HG03135 (cell line): ENCODE results near the gene AATK.
"Not testable (repeated sequence)": the region's sequence is repeated elsewhere in the genome, so short reads cannot be mapped to it uniquely, and the experiment has no call there.

Source experiments
- ATAC-seq: cut with Tn5 transposase; IDR thresholded peaks from one replicate; pipeline ENCODE4 v1.9.1; 2021; ENCODE audit warnings: mild to moderate bottlenecking, moderate library complexity; ENCODE audit not compliant: unreplicated experiment

Gene AATK

DNA sequence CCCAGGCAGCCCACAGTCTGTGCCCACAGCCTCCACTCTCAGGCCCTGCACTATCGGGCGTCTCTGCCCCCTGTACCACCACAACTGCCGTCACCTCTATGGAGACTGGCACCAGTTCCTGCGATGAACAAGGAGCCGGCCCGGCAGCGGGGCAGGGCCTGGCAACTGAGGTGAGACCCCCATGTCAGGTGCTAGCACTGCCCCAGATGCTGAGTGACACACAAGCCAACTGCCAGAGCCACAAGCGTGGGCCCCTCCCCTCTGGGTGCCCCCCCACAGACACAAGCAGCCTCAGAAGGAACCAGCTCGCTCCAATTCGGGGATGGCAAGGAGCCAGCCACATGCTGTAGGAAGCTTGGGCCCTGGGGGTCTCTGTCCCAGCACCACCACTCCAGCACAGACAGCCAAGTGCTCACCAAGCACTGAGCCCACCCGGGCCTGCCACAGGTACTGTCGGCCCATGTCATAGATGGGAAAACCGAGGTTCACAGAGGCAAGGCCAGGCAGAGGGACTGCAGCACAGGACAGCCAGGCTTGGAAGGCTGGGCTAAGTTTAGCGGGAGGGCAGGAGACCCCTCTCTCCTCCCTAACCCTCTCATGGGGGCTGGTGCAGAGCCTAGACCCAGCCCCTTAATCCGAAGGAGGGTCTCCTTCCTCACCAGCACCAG lies 2.2 kb downstream of the AATK start:
- no peak for ATAC-seq

DNA sequence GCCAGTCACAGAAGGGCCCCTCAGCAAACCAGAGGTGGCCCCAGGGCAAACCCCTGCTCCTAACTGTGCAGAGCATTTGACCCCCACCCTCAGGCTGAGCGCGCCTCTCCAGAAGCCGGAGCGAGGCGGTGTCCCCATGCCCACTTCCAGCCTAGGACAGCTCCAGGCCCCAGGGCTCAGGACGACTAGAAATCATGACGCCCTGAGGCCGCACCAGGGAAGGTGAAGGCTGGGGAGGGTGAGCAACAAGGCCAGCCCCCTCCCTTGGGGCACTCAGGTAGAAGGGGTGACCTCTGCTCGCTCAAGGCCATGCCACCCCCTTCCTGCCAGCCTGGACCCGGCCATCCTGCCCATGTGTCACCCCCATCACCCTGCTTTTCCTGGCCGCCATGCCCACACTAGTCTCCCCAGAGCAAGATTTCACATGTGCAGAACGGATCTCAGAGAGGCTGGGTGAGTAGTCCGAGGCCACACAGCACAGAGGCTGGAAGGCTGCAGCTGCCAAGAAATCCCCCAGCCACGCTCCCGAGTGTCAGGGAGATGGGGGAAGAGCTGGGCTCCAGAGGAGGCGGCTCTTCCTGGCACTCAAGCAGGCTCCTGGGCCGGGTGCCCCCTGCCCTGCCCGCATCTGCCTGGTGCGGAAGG lies 2.8 kb downstream of the AATK start:
- ATAC-seq, result no peak

DNA sequence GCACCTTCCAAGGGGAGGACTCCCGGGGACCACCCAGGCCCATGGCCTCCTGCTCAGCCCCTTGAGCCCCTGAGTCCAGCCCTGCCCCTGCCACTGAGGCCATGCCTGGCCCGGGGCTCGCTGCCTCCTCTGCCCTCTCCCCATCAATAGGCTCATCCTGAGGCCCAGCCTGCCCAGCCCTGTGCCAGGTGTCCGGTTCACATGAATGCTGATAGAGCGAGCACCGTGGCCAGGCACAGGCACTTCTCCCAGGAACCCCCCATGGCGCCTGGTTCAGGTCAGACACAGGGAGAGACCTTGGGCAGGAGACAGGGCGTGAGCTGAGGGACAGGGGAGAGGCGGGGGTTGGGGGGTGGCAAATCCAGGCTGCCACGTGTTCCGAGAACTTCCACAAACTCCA lies 3.5 kb downstream of the AATK start:
- ATAC-seq, result no peak

DNA sequence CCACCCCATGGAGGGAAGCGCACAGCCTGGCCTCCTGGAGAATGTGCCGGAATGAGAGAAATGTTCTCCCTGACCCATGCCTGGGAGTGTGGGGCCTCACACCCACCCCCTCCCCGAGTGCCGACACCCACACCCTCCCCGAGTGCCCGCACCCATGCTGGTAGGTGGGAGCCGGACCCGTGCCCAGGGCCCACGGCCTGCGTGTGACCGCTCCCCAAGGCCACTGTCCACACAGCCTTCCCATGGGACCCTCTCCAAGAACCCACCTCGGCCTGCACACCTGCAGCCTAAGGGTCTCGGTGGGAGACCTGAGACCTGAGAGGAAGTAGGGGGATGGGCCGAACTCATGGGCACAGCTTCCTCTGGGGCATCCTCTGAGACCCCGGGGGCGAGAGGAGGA lies 4.0 kb downstream of the AATK start:
- ATAC-seq, result no peak

DNA sequence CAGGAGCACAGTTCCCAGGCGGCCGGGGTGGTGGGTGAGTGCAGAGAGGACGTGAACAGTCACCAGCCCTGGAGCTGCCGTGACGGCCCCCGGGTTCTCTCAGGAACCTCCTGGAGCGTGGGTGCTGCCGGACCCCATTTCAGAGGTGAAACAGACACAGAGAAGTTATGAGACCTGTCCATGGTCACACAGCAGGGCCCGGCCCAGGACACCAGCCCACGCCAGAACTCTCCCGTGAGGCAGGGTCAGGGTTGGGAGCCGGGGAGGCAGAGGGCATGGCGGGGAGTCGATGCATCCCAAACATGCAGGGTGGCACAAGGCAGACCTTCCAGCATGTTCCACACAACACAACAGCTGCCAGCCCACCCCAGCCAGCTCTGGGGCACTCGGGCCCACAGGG lies 4.5 kb downstream of the AATK start:
- ATAC-seq, result no peak

DNA sequence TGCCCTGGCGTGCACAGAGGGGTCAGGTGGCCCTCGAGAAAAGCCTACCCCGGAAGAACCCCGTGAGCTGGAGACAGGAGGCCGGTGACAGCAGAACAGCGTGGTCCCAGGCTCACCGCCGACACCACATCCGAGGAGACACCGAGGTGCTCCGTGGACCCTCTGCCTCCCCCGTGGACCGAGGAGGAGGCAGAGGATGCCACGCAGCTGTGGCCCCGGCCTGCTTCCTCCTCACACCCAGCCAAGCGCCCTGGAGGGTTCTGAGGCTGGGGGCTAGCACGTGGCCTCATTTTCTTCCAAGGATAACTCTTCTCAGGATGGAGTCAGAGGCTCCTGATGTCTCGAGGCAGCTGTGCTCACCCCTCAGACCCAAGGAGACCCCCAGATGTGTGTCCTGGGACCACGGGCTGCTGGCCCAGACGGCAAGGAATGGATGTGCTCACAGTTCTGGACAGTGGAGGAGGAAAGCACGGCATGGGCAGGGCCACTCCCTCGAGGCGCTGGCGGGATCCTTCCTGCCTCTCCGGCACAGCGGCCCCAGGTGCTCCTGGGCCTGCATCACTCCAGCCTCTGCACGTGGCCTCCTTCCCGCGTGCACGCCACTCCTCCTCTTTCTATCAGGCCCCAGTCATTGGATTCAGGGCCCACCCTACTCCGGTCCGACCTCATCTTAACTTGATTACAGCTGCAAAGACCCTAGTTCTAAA lies 5.1 kb downstream of the AATK start:
- no peak for ATAC-seq

DNA sequence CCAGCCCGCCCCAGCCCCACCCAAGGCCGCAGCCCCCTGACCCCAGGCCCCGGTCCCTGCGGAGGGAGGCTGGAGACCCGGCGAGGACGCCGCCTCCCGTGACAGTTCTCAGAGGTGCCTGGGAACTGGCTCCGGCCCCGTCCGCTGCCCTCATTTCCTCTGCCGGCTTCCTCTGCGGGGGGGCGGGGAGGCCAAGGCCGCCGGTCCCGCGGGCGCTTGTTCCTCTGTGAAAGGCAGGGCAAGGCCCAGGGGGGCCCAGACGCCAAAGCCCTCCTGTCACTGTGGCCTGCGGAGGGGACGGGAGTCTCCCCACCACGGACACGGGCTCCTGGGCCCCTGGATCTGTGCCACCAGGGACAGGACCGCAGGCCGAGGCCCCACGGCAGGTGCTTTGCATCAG lies 5.7 kb downstream of the AATK start:
- no peak for ATAC-seq

DNA sequence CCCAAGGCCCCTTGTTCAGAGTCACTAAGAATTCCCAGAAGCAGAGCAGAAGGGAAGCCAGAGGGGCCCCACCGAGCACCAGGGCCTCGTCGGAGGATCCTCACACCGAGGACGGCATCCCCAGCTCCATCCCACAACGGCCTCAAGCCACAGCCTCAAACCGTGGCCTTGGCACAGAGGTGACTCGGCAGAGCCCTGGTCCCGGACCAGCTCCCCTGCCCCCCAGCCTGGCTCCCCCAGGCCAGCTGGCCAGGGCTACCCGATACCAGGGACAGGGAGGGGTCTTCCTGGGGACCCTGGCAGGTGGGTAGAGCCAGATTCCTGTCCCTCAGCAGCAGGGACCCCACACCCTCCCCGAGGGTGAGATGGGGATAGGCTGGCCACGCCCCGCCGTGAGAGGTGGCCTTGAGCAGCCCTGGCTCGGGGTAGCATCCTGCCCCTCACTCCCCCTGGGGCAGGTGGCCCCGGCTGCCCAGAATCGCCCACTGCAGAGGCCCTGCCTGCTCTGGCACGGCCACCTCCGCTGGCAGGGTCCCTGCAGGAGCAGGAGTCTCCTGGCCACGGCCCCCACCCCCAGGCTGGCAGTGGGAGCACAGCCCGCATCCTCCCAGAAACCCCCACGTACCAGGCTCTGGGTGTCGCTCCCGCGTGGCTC lies 6.3 kb downstream of the AATK start:
- no peak for ATAC-seq

DNA sequence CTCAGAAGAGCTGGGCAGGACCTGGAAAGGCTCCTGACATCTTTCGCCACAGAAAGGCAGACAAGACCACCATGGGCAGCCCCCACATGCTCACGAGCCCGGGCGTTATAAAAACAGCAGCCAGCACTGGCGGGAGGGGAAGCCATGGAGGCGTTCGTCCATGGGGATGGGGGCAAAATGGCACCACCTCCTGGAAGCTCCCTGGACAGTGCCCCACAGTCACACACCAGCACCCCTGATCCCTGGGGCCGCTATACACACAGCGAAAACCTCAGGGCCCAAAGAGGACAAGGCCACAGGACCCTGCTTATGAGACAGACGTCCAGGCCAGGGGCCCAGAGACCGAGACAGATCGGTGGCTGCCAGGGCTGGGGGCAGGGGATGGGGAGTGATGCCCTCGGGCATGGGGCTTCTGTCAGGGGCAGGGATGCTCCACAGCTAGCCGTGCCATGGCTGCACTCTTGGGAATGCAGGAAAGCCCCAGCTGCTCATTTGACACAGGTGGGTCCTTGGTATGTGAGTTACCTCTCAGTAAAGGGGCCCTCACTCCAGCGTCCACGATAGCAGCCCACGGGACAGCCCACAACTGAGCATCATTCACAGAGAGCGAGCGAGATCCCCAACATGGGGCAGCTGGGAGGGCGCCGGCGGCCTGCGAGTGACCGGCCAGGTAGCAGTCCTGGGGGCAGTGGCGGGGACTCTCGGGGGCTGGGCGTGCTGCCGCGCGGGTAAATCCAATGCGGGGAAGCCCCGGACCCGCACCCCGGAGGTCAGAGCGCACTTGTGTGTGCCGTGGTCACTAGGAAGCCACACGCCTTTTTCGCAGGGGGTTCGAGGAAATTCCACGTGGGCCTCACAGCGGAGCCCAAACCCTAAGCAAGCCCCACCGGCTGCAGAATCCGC lies 7.1 kb downstream of the AATK start:
- no peak for ATAC-seq

DNA sequence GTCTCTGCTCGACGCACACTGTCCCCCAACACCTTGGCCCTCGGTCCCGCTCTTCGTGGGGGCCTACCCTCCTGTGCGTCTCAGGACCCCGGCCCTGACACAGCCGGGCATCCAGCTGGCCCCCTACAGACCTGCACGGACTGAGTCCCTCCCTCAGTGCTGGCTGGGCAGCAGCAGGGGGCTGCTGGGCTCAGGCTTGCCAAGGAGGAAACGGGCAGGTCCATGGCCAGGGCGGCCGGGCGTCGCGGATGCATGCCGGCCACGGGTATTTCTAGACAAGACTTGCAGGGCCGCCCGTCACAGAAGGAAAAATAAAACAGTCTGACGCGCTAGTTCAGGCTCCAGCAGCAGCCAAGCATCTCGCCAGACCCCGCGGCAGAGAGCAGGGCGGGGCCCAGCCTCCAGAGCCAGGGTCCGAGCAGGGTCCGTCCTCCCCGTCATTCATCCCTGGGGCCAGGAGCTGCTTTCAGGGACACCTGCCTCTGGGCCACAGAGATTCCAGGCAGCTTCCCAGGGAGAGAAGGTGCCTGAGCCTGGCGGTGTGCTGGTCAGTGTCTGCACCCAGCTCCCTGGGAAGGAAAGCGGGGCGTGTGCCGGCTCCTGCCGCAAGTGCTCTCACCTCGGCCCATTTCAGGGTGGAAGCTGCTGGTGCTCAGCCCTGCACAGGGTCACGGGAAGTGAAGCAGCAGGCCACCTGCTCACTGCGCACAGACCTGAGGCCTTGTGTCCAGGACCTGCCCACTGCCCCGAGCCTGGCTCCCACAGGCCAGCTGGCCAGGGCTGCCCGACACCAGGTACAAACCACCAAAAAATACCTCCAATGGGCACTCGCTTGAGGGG lies 8.0 kb downstream of the AATK start:
- ATAC-seq, result no peak

DNA sequence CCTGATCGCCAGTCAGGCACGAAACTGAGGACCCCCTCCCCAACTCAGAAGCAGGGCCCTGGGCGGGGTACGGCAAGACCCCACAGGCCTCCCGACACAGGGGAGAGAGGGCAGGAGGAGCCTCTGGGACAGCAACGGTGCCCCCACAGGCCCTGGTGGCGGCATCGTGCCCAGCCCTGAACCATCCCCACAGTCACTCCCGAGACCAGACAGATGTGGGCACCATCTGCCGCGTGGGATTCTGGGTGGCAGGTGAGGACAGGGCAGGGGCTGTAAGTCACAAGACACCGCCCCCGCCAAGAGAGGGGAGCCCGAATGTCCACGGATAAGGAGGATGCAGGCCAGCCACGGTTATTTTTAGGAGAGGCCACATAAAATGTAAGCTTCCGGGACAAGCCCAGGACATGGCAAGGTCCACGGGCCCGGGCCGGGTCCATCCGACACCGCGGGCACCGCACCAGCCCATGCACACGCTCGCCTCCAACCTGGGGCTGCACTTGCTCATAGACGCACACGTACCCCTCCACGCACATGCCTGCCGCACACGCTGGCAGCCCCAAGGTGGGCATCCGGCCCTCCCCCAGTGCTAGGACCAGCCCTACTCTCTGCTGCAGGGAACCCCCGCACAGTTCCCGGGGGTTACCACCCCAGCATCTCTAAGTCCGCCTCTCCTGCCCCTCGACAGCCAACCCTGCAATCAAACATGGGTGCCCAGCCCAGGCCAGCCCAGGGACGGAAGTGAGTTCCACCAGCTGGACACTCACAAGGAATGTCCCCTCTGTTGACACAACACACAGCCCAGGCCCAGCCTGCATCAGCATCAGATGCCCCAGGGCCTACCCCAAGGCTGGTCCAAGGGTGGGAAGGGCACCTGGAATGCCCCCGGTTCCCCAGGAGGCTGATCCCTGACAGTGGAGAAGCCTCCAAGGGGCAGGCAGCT lies 8.9 kb downstream of the AATK start:
- no peak for ATAC-seq

DNA sequence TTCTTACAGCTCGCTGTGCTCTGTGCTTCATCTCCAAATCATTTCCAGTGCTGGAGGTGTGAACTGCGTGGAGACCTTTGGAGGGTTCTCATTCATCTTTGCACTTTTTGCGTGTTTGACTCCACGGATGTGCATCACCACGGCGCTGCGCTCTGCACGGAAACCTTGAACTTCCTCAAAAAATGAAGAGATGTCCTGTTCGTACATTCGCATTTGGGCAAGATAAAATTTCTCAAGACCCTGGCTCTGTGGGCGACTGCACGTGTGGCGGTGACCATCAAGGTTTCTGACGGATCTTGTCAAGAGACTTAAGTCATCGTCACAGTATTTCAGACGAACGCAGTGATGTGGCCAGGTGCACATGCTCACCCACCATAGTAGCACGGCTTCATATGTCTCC lies 11.1 kb downstream of the AATK start:
- no peak for ATAC-seq

DNA sequence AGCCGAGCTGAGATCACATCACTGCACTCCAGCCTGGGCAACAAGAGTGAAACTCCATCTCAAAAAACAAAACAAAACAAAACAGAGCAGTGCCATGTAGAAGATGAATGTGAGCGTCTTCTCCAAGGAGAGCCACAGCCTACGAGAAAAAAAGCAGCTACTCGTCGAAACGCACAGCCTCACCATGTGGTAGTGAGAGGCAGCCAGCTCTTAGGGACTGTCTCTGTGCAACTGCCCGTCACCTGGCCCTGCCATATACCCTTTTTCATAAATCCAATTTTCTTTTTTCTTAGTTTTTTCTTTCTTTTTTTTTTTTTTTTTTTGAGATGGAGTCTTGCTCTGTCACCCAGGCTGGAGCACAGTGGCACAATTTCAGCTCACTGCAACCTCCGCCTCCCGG lies 12.0 kb downstream of the AATK start:
- ATAC-seq, result not testable (repeated sequence)

DNA sequence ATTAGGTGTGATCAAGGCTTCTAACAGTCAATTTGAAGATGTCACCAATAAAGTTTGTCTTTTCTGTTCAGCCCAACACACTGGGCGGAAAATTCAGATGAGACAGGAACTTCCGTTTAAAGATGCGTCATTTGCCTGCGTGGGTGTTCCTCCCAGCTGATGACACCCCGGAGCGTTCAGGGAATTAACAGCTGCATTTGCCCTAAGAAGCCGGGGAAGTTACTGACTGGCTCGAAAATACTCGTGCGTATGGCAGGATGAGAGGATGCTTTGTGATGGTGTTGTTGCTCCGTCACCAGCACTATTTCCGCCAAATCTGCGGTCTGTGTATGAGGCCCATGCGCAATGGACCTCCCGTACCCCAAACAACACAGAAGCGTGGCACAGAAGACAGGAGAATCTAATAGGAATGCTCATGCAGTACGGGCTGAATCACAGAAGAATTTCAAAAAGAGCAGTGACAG lies 12.6 kb downstream of the AATK start:
- ATAC-seq, result no peak

DNA sequence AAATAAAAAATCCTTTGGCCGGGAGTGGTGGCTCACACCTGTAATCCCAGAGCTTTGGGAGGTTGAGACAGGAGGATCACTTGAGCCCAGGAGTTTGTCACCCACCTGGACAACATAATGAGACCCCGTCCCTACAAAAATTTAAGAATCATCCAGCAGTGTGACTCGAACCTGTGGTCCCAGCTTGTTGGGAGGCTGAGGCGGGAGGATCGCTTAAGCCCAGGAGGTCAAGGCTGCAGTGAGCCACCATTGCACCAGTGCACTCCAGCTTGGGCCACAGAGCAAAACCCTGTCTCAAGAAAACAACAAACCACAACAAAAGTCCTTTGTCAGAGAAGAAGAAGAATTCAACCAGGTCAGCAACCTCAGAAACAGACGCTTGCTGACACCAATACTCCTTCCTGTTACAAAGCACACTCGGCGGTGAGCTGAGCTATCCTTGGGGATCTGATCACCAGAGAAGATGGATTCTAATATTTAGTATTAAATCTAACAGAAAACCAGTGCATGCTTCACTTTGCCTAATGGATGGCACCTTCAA lies 13.7 kb downstream of the AATK start:
- ATAC-seq, result no peak

DNA sequence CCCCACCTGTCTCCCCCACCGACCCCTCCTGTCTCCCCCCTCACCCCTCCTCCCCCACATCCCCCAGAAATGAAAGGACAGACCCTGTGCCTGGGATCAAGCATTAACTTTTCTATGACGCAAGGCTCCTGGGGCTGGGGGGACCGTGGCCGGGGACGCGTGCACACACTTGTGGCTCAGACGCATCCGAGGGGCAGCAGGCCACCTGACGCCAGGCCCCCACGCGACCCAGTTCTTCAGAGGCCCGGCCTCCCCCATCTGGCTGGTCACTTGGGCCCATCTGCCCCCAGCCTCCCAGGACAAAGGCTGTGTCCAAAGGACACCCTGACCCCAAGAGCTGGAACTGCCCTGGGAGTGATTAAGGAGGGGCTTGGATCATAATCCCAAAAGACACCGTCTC lies 14.7 kb downstream of the AATK start:
- ATAC-seq, result no peak

DNA sequence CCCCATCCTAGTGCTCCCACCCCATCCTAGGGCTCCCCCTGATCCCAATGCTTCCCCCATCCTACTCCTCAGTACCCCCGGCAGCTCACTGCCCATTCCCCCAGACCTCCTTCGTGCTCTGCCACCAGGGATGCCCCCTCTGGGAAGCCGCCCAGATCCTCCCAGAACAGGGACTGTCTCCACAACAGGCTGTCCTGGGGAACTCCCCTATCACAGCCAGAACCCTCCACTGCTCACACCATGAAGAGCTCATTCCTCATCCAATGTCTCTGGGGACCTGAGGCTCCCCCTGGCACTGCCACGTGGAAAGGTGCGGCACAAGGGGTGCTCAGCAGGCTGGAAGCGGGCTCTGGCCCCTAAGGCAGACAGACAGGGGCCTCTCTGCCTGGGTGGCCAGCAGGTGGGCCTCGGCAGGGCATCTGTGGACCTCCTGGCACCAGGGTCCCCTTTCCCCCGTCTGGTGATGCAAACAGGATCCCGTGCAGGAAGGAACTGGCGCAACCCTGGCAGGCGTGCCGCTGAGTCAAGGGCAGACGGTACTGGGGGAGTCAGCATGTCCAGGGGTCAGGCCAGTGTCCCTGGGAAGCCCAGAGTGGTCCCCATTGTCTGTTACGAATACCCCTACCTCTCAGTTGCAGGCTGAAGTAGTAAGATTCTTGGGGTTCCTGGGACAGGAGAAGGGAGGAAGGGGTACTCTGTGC lies 15.5 kb downstream of the AATK start:
- no peak for ATAC-seq

DNA sequence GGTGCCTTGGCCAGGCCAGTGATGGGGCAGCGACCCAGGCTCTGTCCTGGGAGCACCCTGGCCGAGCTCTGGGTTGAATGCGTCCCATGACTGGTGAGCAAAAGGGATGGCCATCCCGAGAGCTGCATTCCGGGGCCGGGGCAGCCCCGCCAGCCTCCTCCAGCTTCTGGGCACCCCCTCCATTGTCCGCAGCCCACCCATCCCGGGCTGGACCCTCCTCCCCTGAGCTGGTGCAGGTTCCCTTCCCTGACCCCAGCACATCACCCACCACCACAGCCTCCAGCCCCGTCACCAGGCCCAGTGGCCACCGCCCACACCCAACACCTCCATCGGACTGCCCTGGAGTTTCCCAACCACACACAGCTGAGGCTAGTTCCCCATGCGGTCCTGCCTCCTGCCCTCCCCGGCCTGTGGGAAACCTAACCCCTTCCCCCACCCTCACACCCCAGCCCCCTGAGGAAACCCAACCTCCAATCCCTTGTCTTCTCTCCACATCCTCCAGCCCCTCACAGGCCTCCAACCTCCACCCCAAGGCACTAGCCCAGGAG lies 17.0 kb downstream of the AATK start:
- ATAC-seq, result no peak
